HEK293 (cell line): ENCODE measurements around the gene MAPKAPK5.
"Not testable (repeated sequence)": the region's sequence is repeated elsewhere in the genome, so short reads cannot be mapped to it uniquely, and the experiment has no call there.

Experiments used
- CTCF ChIP-seq: fragments of 450-650 bp; formaldehyde crosslinking; IDR thresholded peaks from 2 replicates; pipeline ENCODE4 v1.5.1; 2016; ENCODE audit warnings: missing biosample characterization, missing genetic modification characterization
- EGR2 ChIP-seq: fragments of 450-650 bp; formaldehyde crosslinking; IDR thresholded peaks from 2 replicates; pipeline ENCODE4 v1.5.1; 2016; ENCODE audit warnings: low read depth, missing biosample characterization, missing genetic modification characterization
- HIC1 ChIP-seq: fragments of 450-650 bp; formaldehyde crosslinking; IDR thresholded peaks from 2 replicates; pipeline ENCODE4 v1.5.1; 2016; ENCODE audit warnings: missing biosample characterization, missing genetic modification characterization
- SCRT1 ChIP-seq: fragments of 450-650 bp; formaldehyde crosslinking; IDR thresholded peaks from 2 replicates; pipeline ENCODE4 v1.5.1; 2016; ENCODE audit warnings: missing biosample characterization, missing genetic modification characterization, borderline replicate concordance
- ZBTB48 ChIP-seq: fragments of 450-650 bp; formaldehyde crosslinking; IDR thresholded peaks from 2 replicates; pipeline ENCODE4 v1.5.1; 2016; ENCODE audit warnings: missing biosample characterization, missing genetic modification characterization
- ZFP37 ChIP-seq: fragments of 450-650 bp; formaldehyde crosslinking; IDR thresholded peaks from 2 replicates; pipeline ENCODE4 v1.5.1; 2016; ENCODE audit warnings: missing biosample characterization, missing genetic modification characterization
- ZNF23 ChIP-seq: fragments of 450-650 bp; formaldehyde crosslinking; IDR thresholded peaks from 2 replicates; pipeline ENCODE4 v1.5.1; 2016; ENCODE audit warnings: missing biosample characterization, missing genetic modification characterization, borderline replicate concordance
- ZNF449 ChIP-seq: fragments of 450-650 bp; formaldehyde crosslinking; IDR thresholded peaks from 2 replicates; pipeline ENCODE4 v1.5.1; 2017; ENCODE audit warnings: missing biosample characterization, mild to moderate bottlenecking, missing genetic modification characterization, moderate library complexity
- ZNF560 ChIP-seq: fragments of 450-650 bp; formaldehyde crosslinking; IDR thresholded peaks from 2 replicates; pipeline ENCODE4 v1.5.1; 2017; ENCODE audit warnings: missing biosample characterization, missing genetic modification characterization, borderline replicate concordance
- ZNF585B ChIP-seq: fragments of 450-650 bp; formaldehyde crosslinking; IDR thresholded peaks from 2 replicates; pipeline ENCODE4 v1.5.1; 2016; ENCODE audit warnings: missing biosample characterization, missing genetic modification characterization
- ZNF629 ChIP-seq: fragments of 450-650 bp; formaldehyde crosslinking; IDR thresholded peaks from 2 replicates; pipeline ENCODE4 v1.5.1; 2017; ENCODE audit warnings: missing biosample characterization, missing genetic modification characterization
- ZNF639 ChIP-seq: fragments of 450-650 bp; formaldehyde crosslinking; IDR thresholded peaks from 2 replicates; pipeline ENCODE4 v1.5.1; 2016; ENCODE audit warnings: missing biosample characterization, missing genetic modification characterization

- not testable (repeated sequence) for TF ChIP-seq CTCF; ZBTB48 (tag by site-specific recombination); EGR2 (tag by site-specific recombination); ZNF560 (tag by site-specific recombination); HIC1 (tag by site-specific recombination); ZFP37; ZNF23; ZNF585B (tag by site-specific recombination); ZNF629 (tag by site-specific recombination); ZNF449 (tag by site-specific recombination); ZNF639 (tag by site-specific recombination); SCRT1 (tag by site-specific recombination)
Observed at GRCh38 chr12:111834740-111835386, 7.2 kb upstream of the MAPKAPK5 start.
